22Rv1 (cell line): ENCODE data around the gene NECTIN3.

ENCODE experiments used
- H3K27ac ChIP-seq: fragments of 450-650 bp; 2 replicates; pipeline ENCODE4 v1.5.1; 2017
- ZFX ChIP-seq: fragments of 450-650 bp; IDR thresholded peaks from 2 replicates; pipeline ENCODE4 v1.6.1; 2017; ENCODE audit warnings: antibody characterized with exemption, borderline replicate concordance
- TF ChIP-seq, protein P1 (sequence below): fragments of 450-650 bp; IDR thresholded peaks from 2 replicates; pipeline ENCODE4 v1.5.1; 2017; ENCODE audit warnings: mild to moderate bottlenecking

NECTIN3 gene

GRCh38 chr3:111215481-111215880 is 143.9 kb downstream of the NECTIN3 start:
- TF ChIP-seq, protein P1, sequence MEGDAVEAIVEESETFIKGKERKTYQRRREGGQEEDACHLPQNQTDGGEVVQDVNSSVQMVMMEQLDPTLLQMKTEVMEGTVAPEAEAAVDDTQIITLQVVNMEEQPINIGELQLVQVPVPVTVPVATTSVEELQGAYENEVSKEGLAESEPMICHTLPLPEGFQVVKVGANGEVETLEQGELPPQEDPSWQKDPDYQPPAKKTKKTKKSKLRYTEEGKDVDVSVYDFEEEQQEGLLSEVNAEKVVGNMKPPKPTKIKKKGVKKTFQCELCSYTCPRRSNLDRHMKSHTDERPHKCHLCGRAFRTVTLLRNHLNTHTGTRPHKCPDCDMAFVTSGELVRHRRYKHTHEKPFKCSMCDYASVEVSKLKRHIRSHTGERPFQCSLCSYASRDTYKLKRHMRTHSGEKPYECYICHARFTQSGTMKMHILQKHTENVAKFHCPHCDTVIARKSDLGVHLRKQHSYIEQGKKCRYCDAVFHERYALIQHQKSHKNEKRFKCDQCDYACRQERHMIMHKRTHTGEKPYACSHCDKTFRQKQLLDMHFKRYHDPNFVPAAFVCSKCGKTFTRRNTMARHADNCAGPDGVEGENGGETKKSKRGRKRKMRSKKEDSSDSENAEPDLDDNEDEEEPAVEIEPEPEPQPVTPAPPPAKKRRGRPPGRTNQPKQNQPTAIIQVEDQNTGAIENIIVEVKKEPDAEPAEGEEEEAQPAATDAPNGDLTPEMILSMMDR: no peak
- no peak for TF ChIP-seq ZFX
- H3K27ac ChIP-seq: no peak overlapping the region

DNA sequence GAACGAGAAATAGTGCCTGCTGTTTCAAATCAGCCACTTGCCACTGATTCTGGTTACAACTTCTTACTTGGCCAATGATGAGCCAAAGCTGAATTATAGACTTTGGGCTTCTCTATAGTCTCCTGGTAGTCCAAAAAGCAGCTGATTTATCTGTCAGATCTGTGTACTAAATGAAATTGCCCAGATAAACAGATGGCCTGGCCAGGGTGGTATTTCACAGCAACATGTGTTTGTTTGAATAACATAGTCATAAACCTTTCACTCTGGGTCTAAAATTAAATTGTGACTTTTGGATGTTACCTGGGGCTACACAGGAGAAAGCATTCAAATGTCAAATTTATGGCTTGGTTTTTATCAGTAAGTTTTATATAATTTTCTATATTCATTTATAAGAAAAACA is 147.0 kb downstream of the NECTIN3 start:
- no peak overlapping the region for H3K27ac ChIP-seq
- TF ChIP-seq ZFX: no peak
- TF ChIP-seq, protein P1: no peak

GRCh38 chr3:111227216-111227615 is 155.6 kb downstream of the NECTIN3 start:
- TF ChIP-seq ZFX: no peak
- TF ChIP-seq, protein P1: no peak
- no peak overlapping the region for H3K27ac ChIP-seq

- H3K27ac ChIP-seq: no peak overlapping the region
- no peak for TF ChIP-seq ZFX
- TF ChIP-seq, protein P1: no peak
These were observed 157.7 kb downstream of the NECTIN3 start for GRCh38 chr3:111229301-111229700.

DNA sequence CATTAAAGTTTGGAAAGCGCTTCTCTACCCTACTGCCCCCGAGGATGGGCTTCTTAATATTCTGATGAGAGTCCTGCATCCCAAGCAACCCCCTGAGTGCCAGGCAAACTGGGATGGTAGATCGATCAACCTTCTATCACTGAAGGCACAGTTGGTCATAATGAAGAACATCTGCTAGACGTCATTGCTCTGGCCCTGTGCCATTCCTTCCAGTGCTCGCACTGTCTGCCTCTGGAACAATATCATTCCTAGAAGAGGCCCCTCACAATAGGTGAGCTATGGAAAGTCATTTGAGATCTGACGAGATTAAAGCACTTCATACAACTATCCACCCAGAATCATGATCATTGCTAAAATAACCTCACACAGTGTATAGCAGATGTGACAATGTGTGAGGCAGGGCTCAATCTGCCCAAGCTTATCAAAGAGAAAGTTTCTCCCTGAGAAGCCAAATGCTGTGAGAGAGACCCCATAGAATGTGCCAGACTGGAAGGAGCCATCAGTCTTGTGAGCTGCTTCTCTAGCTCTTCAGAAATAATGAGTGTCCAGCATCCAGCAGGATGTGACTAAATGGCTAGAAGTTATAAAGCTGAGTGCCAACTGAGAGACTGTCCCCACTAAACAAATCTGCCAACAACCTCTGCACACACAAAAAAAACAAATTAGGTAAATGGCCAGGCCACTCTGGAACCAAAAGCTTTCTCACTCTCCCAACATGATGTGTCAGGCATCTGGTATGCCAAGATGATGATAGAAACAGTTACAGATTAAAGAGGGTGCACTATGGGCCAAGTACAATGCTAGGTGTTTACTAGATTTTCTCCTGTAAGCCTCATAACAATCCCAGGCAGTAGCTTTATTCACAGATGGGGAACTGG is 165.5 kb downstream of the NECTIN3 start:
- TF ChIP-seq, protein P1: no peak
- TF ChIP-seq ZFX: no peak
- no peak overlapping the region for H3K27ac ChIP-seq

DNA sequence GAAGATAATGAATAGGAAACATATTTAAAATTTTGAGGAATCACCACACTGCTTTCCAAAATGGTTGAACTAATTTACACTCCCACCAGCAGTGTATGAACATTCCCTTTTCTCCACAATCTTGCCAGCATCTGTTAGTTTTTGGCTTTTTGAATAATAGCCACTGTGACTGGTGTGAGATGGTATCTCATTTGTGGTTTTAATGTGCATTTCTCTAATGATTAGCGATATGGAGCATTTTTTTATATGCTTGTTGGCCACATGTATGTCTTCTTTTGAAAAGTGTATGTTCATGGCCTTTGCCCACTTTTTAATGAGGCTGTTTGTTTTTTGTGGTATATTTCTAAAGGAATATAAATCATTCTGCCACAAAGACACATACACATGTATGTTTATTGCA is 166.3 kb downstream of the NECTIN3 start:
- TF ChIP-seq, protein P1: no peak
- no peak for TF ChIP-seq ZFX
- H3K27ac ChIP-seq: no peak overlapping the region

DNA sequence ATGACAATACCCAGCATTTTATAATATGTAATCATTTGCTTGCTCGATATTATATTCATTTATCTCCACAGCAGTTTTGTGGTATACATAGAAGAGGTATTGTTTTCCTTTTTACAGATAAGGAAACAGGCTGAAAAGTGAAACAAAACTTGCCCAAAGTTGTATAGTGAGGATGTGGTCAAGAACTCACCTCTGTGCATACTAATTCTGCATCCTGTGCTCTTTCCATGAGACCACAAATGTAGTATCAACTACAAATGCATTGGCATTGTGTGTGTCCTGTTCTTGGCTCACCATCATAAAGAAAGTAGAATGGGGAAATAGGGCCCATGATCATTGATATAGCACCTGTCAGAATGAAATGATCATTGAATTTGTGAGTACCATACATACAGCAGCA is 167.3 kb downstream of the NECTIN3 start:
- no peak overlapping the region for H3K27ac ChIP-seq
- no peak for TF ChIP-seq ZFX
- TF ChIP-seq, protein P1: no peak
